Breast epithelium (tissue), 3 donors: Measurements from ENCODE around the gene ZNF648.

Experiments used
- POLR2A ChIP-seq: fragments of 450-650 bp; IDR thresholded peaks from one replicate; pipeline ENCODE4 v1.6.1; 2016; ENCODE audit warnings: antibody characterized with exemption, mild to moderate bottlenecking, moderate library complexity
- POLR2AphosphoS5 ChIP-seq, 3 donors: sonication (generic); formaldehyde crosslinking; IDR thresholded peaks; one replicate each; pipeline ENCODE4 v1.6.1; 2017; ENCODE audit warnings: antibody characterized with exemption in 3 of 3
- TF ChIP-seq, protein P1 (sequence below), 3 donors: fragments of 450-650 bp; IDR thresholded peaks; one replicate each; pipeline ENCODE4 v1.5.1; 2016 to 2017; ENCODE audit warnings: antibody characterized with exemption in 3 of 3, mild to moderate bottlenecking in 3 of 3, moderate library complexity in 3 of 3

DNA sequence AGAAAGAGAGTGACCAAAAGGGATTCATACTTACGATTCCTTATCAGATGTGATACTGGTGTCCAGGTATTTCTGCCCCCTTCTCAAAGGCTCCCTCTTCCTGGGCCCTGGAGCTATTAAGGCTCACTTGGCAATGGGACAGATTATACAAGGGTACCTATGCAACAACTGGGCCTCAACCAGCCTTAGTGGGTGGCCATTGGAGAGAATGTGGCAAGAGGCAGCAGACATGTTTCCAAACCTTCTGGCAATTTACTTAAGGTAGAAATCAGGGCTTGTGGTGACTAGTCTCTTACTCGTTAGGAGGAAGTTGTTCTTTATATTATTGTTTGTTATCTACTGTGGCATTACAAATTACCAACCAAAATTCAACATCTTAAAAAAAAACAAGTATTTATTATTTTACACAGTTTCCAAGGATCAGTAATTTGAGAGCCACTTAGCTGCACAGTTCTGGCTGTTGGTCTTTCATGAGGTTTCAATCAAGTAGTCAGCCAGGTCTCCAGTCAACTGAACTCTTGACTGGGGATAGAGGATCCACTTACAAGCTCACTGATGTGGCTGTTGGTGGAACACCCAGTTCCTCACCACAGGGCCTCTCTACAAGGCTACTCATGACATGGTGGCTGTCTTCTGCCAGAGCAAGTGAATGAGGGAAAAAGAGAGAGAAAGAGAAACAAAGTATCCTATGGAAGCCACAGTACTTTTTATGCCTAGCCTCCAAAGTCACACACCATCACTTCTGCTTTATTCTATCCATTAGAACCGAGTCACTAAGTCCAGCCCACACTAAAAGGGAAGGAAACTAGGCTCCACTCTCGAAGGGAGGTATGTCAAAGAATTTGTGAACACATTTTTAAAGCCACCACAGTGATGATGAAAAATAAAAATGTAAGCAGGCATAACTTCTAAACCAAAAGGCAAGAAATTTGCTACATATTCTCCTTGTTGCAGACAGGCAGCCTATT is 10.7 kb downstream of the ZNF648 start:
- TF ChIP-seq, protein P1, sequence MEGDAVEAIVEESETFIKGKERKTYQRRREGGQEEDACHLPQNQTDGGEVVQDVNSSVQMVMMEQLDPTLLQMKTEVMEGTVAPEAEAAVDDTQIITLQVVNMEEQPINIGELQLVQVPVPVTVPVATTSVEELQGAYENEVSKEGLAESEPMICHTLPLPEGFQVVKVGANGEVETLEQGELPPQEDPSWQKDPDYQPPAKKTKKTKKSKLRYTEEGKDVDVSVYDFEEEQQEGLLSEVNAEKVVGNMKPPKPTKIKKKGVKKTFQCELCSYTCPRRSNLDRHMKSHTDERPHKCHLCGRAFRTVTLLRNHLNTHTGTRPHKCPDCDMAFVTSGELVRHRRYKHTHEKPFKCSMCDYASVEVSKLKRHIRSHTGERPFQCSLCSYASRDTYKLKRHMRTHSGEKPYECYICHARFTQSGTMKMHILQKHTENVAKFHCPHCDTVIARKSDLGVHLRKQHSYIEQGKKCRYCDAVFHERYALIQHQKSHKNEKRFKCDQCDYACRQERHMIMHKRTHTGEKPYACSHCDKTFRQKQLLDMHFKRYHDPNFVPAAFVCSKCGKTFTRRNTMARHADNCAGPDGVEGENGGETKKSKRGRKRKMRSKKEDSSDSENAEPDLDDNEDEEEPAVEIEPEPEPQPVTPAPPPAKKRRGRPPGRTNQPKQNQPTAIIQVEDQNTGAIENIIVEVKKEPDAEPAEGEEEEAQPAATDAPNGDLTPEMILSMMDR (IDR thresholded peaks at IDR 0.05), result no peak
- TF ChIP-seq POLR2AphosphoS5 (IDR thresholded peaks at IDR 0.05) (no peak), POLR2A (no peak)
